Peyer's patch (tissue), 4 donors: ENCODE results near the gene CENPV. TPM values are rescaled to one million over a fixed set of nuclear protein-coding genes. Genes with fewer than 3 reads are reported as not detected.
A peak's percentile ranks its signal among the peaks of the same experiment; 100 is the strongest.

ENCODE experiments used
- DNase-seq, 3 donors: peaks; one replicate each; pipeline ENCODE4 v3.0.0-alpha.2; 2017 to 2019
- H3K27ac ChIP-seq, 4 donors: fragments of 200-600 bp; sonication (generic); one replicate each; pipeline ENCODE4 v1.5.1; 2016 to 2019
- H3K27me3 ChIP-seq, 2 donors: fragments of 200-600 bp; sonication (generic); one replicate each; pipeline ENCODE4 v1.5.1; 2019
- H3K36me3 ChIP-seq, 3 donors: fragments of 200-600 bp; sonication (generic); one replicate each; pipeline ENCODE4 v1.5.1; 2016 to 2019
- H3K4me1 ChIP-seq, 4 donors: fragments of 200-600 bp; sonication (generic); one replicate each; pipeline ENCODE4 v1.5.1; 2016 to 2019
- H3K4me3 ChIP-seq, 4 donors: fragments of 200-600 bp; sonication (generic); 1 replicate in 3 of 4; 2 replicates in 1 of 4; pipeline ENCODE4 v1.5.1; 2016 to 2019; ENCODE audit warnings: mild to moderate bottlenecking in 1 of 4
- H3K9me3 ChIP-seq, 4 donors: fragments of 200-600 bp; sonication (generic); one replicate each; pipeline ENCODE4 v1.5.1; 2016 to 2019; ENCODE audit warnings: mild to moderate bottlenecking in 1 of 4
- CTCF ChIP-seq, 6 experiments: fragments of 450-650 bp in 4 of 6; fragments of 200-600 bp in 2 of 6; sonication (generic) in 1 of 6; IDR thresholded peaks; one replicate each; pipeline ENCODE4 v1.5.1; 2017 to 2019; ENCODE audit warnings: antibody characterized with exemption in 6 of 6, mild to moderate bottlenecking in 3 of 6, moderate library complexity in 1 of 6
- POLR2A ChIP-seq, 2 donors: fragments of 450-650 bp; IDR thresholded peaks; one replicate each; pipeline ENCODE4 v1.5.1; 2017; ENCODE audit warnings: antibody characterized with exemption in 2 of 2, mild to moderate bottlenecking in 2 of 2, moderate library complexity in 2 of 2
- total RNA-seq, 4 donors: library from RNA; depleted of rRNA; stranded (reverse); fragments of >200 nt; gene quantifications; one replicate each; pipeline ENCODE4 v1.1.0, GENCODE V29; 2016

Gene CENPV
- total RNA-seq, 4 donors from 2014 or later, result 49.0 to 109 (median 79.3) TPM

- Histone ChIP-seq H3K4me3 (no peak overlapping the region), H3K27me3 (no peaks in the 10 kb centered on the region), H3K36me3 (peaks cover 0 to 9% (median 0%) of the 10 kb centered on the region in 3 donors), H3K27ac (no peak overlapping the region), H3K4me1 (no peaks in the 10 kb centered on the region), H3K9me3 (no peaks in the 10 kb centered on the region)
- TF ChIP-seq POLR2A (IDR thresholded peaks at IDR 0.05) (no peak), CTCF (IDR thresholded peaks at IDR 0.05) (no peak)
- DNase-seq, result no peak
These were observed 14.9 kb downstream of the CENPV start for GRCh38 chr17:16338391-16338790.

- Histone ChIP-seq H3K4me3 (peak overlapping the region in 1 of 4 donors; percentile 9), H3K27me3 (no peaks in the 10 kb centered on the region), H3K27ac (peak overlapping the region in 2 of 4 donors; percentile 33 to 56)
These were observed 23.6 kb downstream of the CENPV start for GRCh38 chr17:16329519-16330271.

DNA sequence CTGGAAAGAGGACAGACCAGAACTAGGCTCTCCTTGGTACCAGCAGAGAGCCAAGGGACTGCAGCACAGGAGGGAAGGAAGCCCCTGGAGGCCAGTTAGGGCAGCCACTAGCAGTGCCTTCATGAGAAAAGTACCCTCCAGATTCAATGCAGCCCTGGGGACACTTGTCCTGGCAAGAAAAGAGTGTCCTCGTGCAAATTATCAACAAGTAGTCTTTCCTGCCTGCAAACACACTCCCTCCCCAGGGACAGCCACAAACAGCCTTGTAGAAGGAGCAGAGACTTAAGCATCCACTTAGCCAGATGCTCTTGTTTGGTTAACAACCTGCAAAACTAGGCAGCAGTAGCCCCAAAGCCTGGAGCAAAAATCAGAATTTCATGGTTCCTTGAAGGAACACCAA is 24.3 kb downstream of the CENPV start:
- Histone ChIP-seq H3K27ac (peak overlapping the region in 2 of 4 donors; percentile 33 to 36), H3K4me1 (peaks cover 0 to 3% (median 0%) of the 10 kb centered on the region in 4 donors), H3K27me3 (no peaks in the 10 kb centered on the region), H3K9me3 (no peaks in the 10 kb centered on the region), H3K36me3 (peaks cover 0 to 26% (median 0%) of the 10 kb centered on the region in 3 donors), H3K4me3 (no peak overlapping the region)
- no peak for TF ChIP-seq POLR2A (IDR thresholded peaks at IDR 0.05)
- no peak for TF ChIP-seq CTCF (IDR thresholded peaks at IDR 0.05)
- peak in 1 of 3 donors; percentile 10 for DNase-seq

More at GRCh38 chr17:16329519-16330271, 23.6 kb downstream of the CENPV start:
- peaks cover 0 to 3% (median 0%) of the 10 kb centered on the region in 4 donors for H3K4me1 ChIP-seq
- H3K36me3 ChIP-seq, result peaks cover 0 to 19% (median 0%) of the 10 kb centered on the region in 3 donors
- peak in 2 of 3 donors; percentile 57 to 69 for DNase-seq
- TF ChIP-seq CTCF (IDR thresholded peaks at IDR 0.05) (no peak), POLR2A (IDR thresholded peaks at IDR 0.05) (no peak)
- no peaks in the 10 kb centered on the region for H3K9me3 ChIP-seq

GRCh38 chr17:16327018-16327417 is 26.3 kb downstream of the CENPV start:
- Histone ChIP-seq H3K27me3 (no peaks in the 10 kb centered on the region), H3K4me3 (no peak overlapping the region), H3K27ac (no peak overlapping the region), H3K9me3 (no peaks in the 10 kb centered on the region), H3K4me1 (peaks cover 0 to 3% (median 0%) of the 10 kb centered on the region in 4 donors), H3K36me3 (peaks cover 0 to 31% (median 0%) of the 10 kb centered on the region in 3 donors)
- no peak for DNase-seq
- no peak for TF ChIP-seq POLR2A (IDR thresholded peaks at IDR 0.05)
- TF ChIP-seq CTCF (IDR thresholded peaks at IDR 0.05), result no peak

DNA sequence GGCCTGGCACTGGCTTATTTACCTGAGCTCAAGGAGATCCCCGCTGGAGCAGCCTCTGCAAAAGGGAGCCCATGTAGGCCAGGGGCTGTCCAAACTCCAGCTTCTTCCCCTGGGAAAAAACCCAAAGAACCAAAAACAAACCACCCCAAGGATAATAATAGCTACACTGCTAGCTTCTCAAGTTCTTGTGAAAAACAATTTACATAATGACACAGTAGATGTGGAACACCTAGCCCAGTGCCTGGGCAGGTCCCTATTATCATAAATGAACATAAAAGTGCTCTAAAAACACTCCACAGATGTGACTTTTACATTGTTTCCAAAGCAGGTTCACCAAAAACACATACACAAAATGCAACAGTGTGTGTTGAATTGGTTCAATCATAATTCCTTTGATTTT is 27.3 kb downstream of the CENPV start:
- peaks cover 0 to 3% (median 0%) of the 10 kb centered on the region in 4 donors for H3K4me1 ChIP-seq
- no peak overlapping the region for H3K27ac ChIP-seq
- TF ChIP-seq CTCF (IDR thresholded peaks at IDR 0.05) (no peak), POLR2A (IDR thresholded peaks at IDR 0.05) (no peak)
- H3K4me3 ChIP-seq, result no peak overlapping the region
- no peaks in the 10 kb centered on the region for H3K9me3 ChIP-seq
- DNase-seq, result no peak
- no peaks in the 10 kb centered on the region for H3K27me3 ChIP-seq
- H3K36me3 ChIP-seq, result peaks cover 0 to 31% (median 0%) of the 10 kb centered on the region in 3 donors
